AG08396 (cell line): ENCODE results near the gene SYNGR3.
A peak's percentile ranks its signal among the peaks of the same experiment; 100 is the strongest.
"Not testable (repeated sequence)": the region's sequence is repeated elsewhere in the genome, so short reads cannot be mapped to it uniquely, and the experiment has no call there.

Experiments
- DNase-seq: peaks from one replicate; pipeline ENCODE4 v3.0.0; 2012; ENCODE audit warnings: low spot score, mixed read lengths

Gene SYNGR3, protein sequence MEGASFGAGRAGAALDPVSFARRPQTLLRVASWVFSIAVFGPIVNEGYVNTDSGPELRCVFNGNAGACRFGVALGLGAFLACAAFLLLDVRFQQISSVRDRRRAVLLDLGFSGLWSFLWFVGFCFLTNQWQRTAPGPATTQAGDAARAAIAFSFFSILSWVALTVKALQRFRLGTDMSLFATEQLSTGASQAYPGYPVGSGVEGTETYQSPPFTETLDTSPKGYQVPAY

DNA sequence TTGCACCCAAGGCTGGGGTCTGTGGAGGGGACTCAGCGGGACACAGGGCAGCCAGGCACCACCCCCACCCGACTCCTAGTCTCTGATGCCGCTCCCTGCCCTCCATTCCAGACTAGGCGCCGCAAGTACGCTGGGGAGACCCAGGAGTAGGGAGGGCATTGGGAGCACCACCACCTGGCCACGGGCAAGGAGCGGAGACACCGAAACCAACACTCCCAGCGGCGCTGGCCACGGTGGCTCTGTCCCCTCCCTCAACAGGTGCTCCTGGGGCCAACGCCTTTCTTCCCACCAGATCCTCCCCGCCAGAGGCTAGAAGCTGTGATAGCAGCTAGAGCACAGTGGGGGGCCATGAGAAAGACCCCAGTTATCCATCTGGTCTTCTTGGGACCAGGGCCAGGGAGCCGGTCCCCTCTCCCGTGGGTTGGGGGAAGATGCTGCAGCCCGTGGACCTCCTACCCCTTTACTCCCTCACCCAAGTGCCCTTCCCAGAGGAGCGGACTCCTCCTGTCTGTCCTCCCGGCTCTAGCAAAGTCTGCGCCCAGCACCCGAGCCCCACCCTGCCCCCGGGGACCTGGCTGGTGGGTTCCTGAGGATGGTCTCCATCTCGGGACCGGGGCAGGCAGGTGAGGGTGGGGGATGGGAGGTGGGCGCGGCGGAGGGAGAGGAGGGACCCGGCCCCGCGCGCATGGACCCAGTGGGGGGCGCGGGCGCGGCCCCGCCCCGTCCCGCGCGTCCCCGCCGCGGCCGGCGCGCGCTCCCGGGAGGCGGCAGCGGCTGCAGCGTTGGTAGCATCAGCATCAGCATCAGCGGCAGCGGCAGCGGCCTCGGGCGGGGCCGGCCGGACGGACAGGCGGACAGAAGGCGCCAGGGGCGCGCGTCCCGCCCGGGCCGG, at the start of gene SYNGR3:
TSS of gene SYNGR3 (plus strand) at position 762 of the 892 bp plus-strand sequence. CDS start 133 bp downstream, outside the sequence.
- peak; percentile 68 for DNase-seq

DNA sequence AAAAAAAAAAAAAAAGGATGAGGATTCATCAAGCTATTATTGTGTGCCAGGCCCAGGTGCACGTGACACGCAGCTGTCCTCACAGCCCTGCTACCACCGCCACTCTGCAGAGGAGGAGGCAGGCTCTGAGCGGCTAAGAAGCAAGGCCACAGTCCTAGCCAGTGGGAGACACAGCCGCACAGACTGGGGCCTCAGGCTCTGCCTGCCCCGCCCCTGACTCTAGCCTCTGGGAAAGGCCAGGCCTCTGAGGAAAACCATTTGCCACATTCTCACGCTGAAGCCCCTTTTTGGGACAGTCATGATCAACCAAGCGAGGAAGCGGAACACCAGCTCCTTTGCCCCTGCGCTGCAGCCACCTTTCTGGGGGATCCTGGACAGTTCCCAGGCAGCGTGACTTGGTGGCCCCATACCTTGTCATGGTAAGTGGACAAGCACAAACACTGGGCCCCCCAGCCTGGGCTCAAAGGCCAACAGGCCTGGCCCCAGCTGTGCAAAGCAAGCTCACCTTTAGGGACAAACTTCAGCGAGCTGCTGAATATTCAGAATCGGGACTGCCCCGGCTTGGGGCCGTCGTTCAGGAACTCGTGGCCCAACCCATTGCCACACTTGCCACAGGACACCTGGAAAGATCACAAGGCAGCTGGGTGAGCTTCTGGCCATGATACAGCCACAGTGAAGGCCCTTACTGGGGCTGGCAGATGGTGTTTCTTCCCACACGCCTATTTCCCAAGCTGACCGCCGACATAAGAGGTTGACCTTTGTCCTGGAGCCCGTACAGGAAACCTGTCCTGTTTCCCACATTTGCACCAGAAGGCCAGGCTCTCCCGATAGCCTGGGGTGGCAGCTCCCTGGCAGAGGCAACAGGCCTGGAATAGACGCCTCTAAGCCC, 49.3 kb upstream of the SYNGR3 start:
- no peak for DNase-seq

DNA sequence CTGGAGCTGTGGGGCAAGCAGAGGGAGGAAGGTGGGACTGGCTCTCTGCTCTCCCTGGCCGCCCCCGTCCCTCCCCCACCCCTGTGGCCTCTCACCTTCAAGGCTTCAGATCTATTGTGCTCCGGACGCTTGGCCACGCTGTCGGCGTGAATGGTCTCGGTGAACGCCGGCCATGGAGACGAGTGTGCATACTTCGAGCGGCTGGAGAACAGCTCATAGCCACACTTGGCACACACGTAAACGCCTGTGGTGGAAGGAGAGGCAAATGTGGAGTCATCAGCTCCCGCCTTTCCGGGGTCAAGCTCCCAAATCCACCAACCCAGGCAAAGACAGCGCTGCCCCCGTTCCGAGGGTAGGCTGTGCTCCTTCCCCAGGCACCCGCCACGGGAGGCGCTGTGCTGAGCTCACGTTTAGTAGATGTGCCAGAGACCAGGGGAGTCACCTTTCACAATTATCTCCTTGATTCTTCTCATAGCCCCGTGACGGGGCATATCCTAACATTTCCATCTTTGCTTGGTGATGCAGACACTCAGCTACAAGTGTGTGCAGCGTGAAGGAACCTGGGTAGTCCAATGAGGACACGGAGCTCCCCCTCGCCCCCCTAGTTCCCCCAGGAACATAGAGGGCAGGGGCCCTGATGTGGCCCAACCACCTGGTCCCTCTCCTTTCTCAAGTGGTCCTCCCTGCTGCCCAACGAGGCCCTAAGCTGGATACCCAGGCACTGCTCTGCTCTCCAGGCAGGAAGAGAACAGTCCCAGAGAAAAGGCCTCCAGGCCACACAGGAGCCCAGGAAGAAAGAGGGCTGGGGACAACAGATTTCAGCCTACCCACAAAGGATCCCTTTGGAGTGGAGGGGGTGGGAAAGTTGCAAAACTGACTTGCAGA, 48.4 kb upstream of the SYNGR3 start:
- DNase-seq = no peak

DNA sequence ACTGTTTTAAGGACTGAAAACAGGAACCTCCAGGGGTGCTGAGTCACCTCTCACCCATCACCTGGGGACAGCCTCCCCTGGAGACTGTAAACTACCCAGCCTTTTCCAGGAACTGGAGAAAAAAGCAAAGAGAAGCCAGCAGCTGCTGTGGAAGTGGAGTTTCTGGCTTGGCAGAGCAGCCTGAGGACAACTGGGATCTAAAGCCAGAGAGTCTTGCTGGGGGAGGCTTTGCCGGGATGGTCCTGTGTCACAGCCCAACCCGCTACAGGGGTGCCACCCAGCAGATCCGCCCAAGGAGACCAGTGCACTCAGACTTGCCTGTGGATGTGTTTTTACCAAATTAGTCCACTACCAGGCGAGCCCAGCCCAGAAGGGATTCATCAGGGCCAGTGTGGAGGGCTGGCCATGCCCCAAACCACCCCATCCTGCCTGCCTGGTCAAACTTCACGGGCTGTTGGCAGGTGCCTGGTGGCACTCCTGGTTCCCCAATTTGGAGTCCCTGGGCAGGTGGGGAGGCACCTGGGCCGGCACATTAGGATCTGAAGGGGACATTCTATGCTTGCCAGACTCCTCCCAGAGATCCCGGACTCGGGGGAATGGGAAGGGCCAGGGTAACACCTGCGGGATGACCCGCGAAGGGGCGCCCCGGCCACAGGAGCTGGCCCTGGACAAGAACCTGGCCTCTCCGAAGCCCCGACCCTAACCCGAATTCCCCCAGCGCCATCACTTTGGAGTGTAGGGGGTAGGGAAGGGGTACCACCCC, 47.5 kb upstream of the SYNGR3 start:
- no peak for DNase-seq

DNA sequence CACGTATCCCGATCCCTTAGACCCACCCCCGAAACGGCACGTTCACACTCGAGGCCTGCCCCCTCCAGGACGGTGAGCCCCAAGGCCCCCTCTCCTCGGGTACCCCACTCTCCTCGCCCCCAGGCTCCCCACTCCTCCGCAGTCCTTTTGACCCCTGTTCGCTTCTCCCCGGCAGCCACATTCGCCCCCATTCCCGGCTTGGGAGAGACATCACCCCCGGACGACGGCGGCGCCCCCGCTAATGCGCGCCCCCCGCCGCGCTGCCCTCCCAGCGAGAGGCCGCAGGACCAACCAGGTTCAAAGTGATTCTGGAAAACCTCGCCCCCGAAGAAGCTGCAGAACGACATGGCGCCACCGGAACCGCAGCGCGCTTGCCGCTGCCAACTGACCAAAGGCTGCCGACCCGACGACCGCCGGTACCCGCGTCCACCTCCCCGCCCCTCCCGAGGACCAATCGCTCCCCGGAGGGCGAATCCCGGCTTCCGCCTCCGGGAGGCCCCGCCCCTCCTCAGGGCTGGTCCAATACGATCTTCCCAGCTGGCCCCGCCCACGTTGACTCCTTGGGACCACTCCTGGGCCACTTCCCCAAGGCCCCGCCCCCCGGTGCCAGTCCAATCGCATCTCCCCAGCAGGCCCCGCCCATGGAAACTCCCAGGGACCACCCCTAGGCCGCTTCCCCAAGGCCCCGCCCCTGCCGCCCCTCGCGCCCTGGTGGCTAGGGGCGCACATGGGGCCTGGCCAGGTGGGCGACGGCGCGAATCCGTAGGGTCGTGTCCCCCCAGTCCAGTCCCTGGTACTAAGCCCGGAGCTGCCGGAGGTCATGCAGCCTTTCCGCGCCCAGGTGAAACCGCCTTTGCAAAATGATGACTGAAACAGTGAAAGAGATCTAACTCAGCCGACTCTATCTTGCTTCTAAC, 46.7 kb upstream of the SYNGR3 start, which contains the start of gene MSRB1:
TSS of gene MSRB1 (minus strand) at position 390 of the 917 bp plus-strand sequence. CDS start at position 347, 43 bp downstream.
- DNase-seq = peak; percentile 100

DNA sequence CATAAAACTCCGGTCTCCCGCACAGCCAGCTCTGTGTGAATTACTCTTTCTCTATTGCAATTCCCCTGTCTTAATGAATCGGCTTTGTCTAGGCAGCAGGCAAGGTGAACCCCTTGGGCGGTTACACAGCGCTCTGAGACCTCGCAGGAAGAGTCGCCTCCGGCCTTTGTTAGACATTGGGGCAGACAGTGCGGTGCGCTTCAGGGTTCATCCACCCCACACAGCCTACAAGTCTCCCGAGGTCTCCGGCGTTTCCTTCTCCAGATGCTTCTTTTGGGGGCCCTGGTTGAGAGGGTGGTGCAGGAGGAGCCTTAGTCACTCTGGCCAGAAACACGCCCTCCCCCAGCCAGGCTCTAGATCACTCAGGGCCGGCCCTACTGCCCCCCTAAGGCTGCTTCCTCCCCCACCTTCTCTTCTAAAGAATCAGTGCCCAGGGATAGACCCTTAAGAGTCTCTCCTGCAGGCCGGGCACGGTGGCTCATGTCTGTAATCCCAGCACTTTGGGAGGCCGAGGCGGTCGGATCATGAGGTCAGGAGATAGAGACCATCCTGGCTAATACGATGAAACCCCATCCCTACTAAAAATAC, 45.1 kb upstream of the SYNGR3 start:
- no peak for DNase-seq

DNA sequence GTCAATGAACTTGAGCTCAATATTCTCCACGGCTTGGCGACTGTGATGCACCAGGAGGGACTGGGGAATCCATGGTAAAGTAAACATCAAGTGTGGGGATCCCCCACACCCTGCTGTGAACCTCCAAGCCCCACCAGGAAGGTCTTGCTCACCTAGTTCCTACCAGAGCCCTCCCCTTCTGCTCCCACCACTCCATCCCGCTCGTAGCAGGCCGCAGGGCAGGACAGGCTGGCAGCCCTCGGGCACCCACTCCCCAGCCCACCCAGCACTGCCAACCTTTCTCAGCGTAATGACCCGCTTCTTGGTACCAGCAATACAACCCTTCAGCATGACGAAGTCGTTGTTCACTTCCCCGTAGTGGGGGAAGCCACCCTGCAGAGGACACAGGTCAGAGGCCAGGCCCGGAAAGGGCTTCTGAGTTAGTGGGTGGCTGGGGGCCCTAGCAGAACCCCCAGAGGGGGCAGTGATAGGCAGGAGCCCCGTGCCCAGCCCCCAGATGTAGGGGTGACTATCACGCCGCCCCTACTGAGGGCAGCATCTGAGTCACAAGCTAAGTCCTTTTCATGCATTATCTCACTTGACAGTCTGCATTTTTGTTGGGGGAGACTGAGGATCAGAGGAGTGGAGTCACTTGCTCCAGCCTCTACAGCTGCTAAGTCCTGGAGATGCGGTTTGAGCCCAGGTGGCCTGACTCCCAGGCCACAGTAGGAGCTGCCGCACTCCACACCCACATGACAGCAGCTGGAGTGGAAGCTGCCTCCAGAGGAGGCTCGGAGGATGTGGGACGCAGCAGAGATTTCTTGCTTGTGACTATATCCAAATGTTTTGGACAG, 44.0 kb upstream of the SYNGR3 start:
- DNase-seq = no peak

DNA sequence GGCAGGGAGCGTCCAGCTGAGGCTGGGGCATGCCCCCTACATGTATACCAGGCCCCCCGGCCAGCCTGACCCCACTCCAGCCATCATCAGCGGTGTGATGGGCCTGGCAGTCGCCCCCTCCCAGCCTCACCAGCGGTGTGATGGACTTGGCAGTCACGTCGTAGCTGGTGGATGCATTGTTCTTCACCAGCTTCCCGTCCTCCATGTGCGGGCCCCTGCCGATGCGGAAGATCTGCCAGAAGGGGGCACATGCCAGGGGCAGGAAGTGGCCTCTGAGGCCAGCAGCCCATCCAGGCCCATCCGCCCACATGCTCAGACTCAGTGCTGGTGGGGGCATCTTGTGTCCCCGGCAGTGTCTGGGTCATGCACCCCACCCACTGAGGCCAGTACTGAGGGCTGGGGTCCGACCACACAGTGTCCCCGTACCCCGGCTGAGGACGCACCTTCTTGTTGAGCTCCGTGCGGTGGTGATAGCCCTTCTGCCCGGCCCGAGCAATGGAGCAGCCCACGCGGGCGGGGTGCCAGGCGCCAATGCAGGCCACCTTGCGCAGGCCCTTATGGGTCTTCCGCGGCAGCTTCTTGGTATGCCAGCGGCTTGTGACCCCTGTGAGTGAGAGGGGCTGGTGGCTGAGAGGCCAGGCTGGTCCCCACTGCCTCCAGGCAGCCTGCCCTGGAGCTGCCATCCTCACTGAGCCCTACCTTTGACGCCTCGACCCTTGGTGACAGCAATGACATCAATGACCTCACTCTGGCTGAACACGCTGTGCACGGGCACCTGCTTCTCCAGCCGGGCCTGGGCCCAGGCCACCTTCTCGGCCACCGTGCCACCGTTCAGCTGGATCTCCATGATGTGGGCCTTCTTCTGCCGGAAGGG, 43.0 kb upstream of the SYNGR3 start:
- DNase-seq = no peak

DNA sequence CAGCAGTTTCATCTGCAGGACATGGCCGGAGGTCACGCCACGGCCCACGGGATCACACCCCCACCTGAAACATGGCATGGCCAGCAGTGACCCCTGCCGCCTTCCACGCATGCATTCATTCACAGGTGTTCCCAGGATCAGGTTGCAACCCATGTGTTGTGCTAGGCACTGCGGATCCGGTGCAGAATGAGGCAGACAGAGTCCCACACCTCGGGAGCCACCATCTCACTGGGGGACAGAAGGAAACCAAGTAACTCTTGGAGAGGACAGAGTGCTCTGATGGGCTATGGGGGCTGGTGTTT, 42.5 kb upstream of the SYNGR3 start:
- DNase-seq = no peak

DNA sequence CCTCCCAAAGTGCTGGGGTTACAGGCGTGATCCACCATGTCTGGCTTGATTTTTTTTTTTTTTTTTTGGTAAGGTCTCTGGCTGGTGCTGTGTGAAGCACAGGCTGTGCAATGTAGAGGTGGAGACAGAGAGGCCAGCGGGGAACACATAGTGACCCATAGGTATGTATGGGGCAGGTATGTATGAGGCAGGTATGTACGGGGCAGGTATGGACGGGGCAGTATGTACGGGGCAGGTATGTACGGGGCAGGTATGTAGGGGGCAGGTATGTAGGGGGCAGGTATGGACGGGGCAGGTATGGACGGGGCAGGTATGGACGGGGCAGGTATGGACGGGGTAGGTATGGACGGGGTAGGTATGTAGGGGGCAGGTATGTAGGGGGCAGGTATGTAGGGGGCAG, 40.3 kb upstream of the SYNGR3 start:
- DNase-seq = no peak

DNA sequence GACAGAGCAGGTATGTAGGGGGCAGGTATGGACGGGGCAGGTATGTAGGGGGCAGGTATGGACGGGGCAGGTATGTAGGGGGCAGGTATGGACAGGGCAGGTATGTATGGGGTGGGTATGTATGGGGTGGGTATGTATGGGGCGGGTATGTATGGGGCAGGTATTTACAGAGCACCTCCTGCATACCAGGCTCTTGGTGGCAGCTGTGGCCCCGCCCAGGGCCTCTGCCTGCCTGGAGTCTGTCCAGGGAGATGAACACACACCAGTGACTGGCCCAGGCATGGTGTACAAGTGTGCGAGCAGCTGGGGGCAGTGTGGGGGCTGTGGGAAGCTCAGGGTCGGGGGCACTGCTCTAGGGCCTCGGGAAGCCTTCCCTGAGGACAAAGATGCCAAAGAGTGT, 39.7 kb upstream of the SYNGR3 start:
- no peak for DNase-seq

DNA sequence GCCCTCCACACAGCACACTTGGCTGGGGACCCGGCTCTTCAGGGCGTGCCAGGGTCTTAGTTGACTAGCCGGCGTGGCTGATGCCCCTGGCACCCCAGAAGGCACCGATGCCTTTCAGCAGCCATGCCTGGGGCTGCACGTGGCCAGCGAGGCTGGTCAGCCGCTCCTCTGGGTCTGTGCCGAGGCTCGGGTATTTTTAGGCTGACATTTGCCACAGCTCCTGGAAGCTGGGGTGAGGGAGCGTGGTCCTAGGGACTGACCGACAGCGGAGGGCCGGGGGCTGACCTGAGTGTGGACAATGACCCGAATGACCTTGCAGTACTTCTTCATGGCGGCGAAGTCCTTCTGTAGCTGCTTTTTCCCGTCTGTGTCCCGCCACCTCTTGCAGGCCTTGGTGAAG, 39.2 kb upstream of the SYNGR3 start:
- no peak for DNase-seq

DNA sequence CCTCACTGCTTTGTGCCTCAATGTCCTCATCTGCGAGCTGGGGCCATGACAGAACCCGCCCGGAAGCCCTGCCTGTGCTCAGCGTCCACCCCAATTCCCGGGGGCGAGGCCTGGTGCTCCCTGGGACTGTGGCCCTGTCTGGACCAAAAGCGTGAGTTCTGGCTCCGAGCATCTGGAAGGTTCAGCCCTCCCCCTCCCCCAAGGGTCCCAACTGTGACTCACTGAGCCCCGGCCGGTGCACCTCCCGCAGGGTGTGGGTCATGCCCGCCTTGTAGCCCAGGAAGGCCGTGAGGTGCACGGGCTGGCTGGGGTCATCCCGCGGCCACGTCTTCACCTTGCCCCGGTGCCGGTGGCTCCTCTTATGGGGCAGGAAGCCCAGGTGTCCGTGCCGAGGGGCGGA, 36.0 kb upstream of the SYNGR3 start:
- no peak for DNase-seq

DNA sequence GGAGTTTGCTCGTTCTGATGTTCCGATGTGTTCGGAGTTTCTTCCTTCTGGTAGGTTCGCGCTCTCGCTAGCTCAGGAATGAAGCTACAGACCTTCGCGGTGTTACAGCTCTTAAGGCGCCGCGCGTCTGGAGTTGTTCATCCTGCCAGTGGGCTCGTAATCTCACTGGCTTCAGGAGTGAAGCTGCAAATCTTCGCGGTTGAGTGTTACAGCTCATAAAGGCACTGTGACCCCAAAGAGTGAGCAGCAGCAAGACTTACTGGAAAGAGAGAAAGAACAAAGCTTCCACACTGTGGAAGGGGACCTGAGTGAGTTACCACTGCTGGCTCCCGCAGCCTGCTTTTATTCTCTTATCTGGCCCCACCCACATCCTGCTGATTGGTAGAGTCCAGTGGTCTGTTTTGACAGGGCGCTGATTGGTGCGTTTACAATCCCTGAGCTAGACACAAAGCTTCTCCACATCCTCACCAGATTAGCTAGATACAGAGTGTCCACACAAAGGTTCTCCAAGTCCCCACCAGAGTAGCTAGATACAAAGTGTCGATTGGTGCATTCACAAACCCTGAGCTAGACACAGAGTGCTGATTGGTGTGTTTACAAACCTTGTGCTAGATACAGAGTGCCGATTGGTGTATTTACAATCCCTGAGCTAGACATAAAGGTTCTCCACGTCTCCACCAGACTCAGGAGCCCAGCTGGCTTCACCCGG, 32.2 kb upstream of the SYNGR3 start:
- DNase-seq = not testable (repeated sequence)

DNA sequence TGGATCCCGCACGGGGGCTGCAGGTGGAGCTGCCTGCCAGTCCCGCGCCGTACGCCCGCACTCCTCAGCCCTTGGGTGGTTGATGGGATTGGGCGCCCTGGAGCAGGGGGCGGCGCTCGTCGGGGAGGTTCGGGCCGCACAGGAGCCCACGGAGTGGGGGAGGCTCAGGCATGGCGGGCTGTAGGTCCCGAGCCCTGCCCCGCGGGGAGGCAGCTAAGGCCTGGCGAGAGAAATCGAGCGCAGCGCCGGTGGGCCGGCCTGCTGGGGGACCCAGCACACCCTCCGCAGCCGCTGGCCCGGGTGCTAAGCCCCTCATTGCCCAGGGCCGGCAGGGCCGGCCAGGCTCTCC, 31.7 kb upstream of the SYNGR3 start:
- not testable (repeated sequence) for DNase-seq

DNA sequence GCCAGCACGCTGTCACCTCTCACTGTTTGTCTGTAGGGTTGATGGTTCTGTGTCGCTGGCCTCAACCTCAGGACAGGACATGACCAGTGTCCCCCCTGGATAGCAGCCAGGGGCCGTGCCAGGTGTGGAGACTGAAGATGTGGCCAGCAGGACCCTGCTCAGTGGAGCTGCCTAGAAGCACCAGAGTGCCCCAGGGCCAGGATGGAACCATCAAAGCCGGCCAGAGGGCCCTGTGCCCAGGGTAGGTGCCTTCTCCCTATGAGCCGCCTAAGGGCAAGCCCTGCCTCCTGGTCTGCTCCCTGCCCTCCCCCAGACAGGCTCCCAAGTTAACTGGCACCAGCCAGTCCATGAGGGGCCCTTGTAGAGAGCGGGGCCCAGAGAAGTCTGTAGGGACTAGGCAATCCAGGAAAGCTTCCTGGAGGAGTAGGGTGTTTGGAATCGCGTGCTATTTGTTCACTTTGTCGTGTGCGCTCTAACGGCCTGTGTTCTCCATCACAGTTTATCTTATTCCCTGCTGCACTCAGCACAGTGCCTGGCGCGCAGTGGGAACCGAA, 31.0 kb upstream of the SYNGR3 start:
- no peak for DNase-seq
